ENCODE data around the gene FLVCR1. TPM values are rescaled to one million over a fixed set of nuclear protein-coding genes. Genes with fewer than 3 reads are reported as not detected.

FLVCR1 gene
- total RNA-seq, 4 donors from 2014 or later, result 19.8 to 83.4 (median 41.5) TPM

- Histone ChIP-seq H3K36me3 (no peaks in the 10 kb centered on the region), H3K9me3 (no peaks in the 10 kb centered on the region), H3K4me3 (no peak overlapping the region), H3K4me1 (no peaks in the 10 kb centered on the region), H3K27ac (no peak overlapping the region), H3K27me3 (no peaks in the 10 kb centered on the region)
- DNase-seq, result no peak
- TF ChIP-seq POLR2A (IDR thresholded peaks at IDR 0.05), result no peak
- TF ChIP-seq CTCF (IDR thresholded peaks at IDR 0.05), result no peak
Measured at GRCh38 chr1:212914789-212915188, 56.7 kb downstream of the FLVCR1 start.

- DNase-seq, result no peak
- Histone ChIP-seq H3K4me3 (no peak overlapping the region), H3K4me1 (no peaks in the 10 kb centered on the region), H3K9me3 (no peaks in the 10 kb centered on the region), H3K36me3 (no peaks in the 10 kb centered on the region), H3K27ac (no peak overlapping the region), H3K27me3 (no peaks in the 10 kb centered on the region)
- TF ChIP-seq POLR2A (IDR thresholded peaks at IDR 0.05), result no peak
- TF ChIP-seq CTCF (IDR thresholded peaks at IDR 0.05), result peak in 4 of 6 experiments; percentile 9 to 37 (median 33)
Measured at GRCh38 chr1:212915245-212916091, 57.4 kb downstream of the FLVCR1 start.

GRCh38 chr1:212916481-212917133, 58.5 kb downstream of the FLVCR1 start:
- Histone ChIP-seq H3K27me3 (no peaks in the 10 kb centered on the region), H3K4me1 (no peaks in the 10 kb centered on the region), H3K4me3 (no peak overlapping the region), H3K36me3 (no peaks in the 10 kb centered on the region), H3K27ac (no peak overlapping the region), H3K9me3 (no peaks in the 10 kb centered on the region)
- TF ChIP-seq CTCF (IDR thresholded peaks at IDR 0.05) (no peak), POLR2A (IDR thresholded peaks at IDR 0.05) (no peak)
- peak in 1 of 3 donors; percentile 57 for DNase-seq

GRCh38 chr1:212917134-212917485, 59.0 kb downstream of the FLVCR1 start:
- H3K4me1 ChIP-seq, result no peaks in the 10 kb centered on the region
- TF ChIP-seq CTCF (IDR thresholded peaks at IDR 0.05) (no peak), POLR2A (IDR thresholded peaks at IDR 0.05) (no peak)
- H3K27me3 ChIP-seq, result no peaks in the 10 kb centered on the region
- DNase-seq, result no peak
- H3K36me3 ChIP-seq, result no peaks in the 10 kb centered on the region
- H3K4me3 ChIP-seq, result no peak overlapping the region
- no peak overlapping the region for H3K27ac ChIP-seq
- no peaks in the 10 kb centered on the region for H3K9me3 ChIP-seq

GRCh38 chr1:212917858-212918257, 59.8 kb downstream of the FLVCR1 start:
- H3K27ac ChIP-seq, result no peak overlapping the region
- DNase-seq, result no peak
- H3K36me3 ChIP-seq, result no peaks in the 10 kb centered on the region
- no peaks in the 10 kb centered on the region for H3K9me3 ChIP-seq
- H3K27me3 ChIP-seq, result no peaks in the 10 kb centered on the region
- no peak overlapping the region for H3K4me3 ChIP-seq
- no peaks in the 10 kb centered on the region for H3K4me1 ChIP-seq
- no peak for TF ChIP-seq CTCF (IDR thresholded peaks at IDR 0.05)
- no peak for TF ChIP-seq POLR2A (IDR thresholded peaks at IDR 0.05)

All from Peyer's patch (tissue), 4 donors.